ENCODE data around the gene SLC35D3. TPM values are rescaled to one million over a fixed set of nuclear protein-coding genes. Genes with fewer than 3 reads are reported as not detected.
"Not testable (repeated sequence)": the region's sequence is repeated elsewhere in the genome, so short reads cannot be mapped to it uniquely, and the experiment has no call there.

The SLC35D3 gene, protein sequence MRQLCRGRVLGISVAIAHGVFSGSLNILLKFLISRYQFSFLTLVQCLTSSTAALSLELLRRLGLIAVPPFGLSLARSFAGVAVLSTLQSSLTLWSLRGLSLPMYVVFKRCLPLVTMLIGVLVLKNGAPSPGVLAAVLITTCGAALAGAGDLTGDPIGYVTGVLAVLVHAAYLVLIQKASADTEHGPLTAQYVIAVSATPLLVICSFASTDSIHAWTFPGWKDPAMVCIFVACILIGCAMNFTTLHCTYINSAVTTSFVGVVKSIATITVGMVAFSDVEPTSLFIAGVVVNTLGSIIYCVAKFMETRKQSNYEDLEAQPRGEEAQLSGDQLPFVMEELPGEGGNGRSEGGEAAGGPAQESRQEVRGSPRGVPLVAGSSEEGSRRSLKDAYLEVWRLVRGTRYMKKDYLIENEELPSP
- total RNA-seq (2014; rRNA removed; shearing (Covaris generic); ENCODE audit: low replicate concordance) = not detected in 2 replicates

GRCh38 chr6:136921936-136922684 lies at the start of gene SLC35D3:
SLC35D3 (plus strand) TSS chr6:136922301; CDS start chr6:136922429, 128 bp downstream.
- DNase-seq = no peak
- no peaks in the 10 kb centered on the region for H3K36me3 ChIP-seq
- peaks cover 20% of the 10 kb centered on the region for H3K27me3 ChIP-seq
- H3K4me3 ChIP-seq = peak within 1 kb of the TSS; percentile 49
- no peaks in the 10 kb centered on the region for H3K9me3 ChIP-seq

- peaks cover 14% of the 10 kb centered on the region for H3K9me3 ChIP-seq
- H3K27me3 ChIP-seq = no peaks in the 10 kb centered on the region
- no peaks in the 10 kb centered on the region for H3K36me3 ChIP-seq
- DNase-seq = no peak
- H3K4me3 ChIP-seq = no peak overlapping the region
Observed at GRCh38 chr6:136873748-136874147, 48.4 kb upstream of the SLC35D3 start.

- H3K9me3 ChIP-seq = peaks cover 14% of the 10 kb centered on the region
- H3K4me3 ChIP-seq, DNase-seq, H3K27me3 ChIP-seq, H3K36me3 ChIP-seq: not testable (repeated sequence)
Observed at GRCh38 chr6:136876469-136876868, 45.6 kb upstream of the SLC35D3 start.

- Histone ChIP-seq H3K9me3 (no peaks in the 10 kb centered on the region), H3K27me3 (no peaks in the 10 kb centered on the region), H3K36me3 (no peaks in the 10 kb centered on the region), H3K4me3 (no peak overlapping the region)
- DNase-seq = no peak
Observed at GRCh38 chr6:136880748-136881460, 41.2 kb upstream of the SLC35D3 start.

- Histone ChIP-seq H3K9me3 (no peaks in the 10 kb centered on the region), H3K36me3 (no peaks in the 10 kb centered on the region), H3K27me3 (no peaks in the 10 kb centered on the region), H3K4me3 (no peak overlapping the region)
- DNase-seq = no peak
Observed at GRCh38 chr6:136886091-136886490, 36.0 kb upstream of the SLC35D3 start.

- DNase-seq = no peak
- Histone ChIP-seq H3K27me3 (no peaks in the 10 kb centered on the region), H3K9me3 (no peaks in the 10 kb centered on the region), H3K4me3 (no peak overlapping the region), H3K36me3 (no peaks in the 10 kb centered on the region)
Observed at GRCh38 chr6:136887953-136888352, 34.1 kb upstream of the SLC35D3 start.

GRCh38 chr6:136889271-136890193 lies 32.6 kb upstream of the SLC35D3 start:
- Histone ChIP-seq H3K27me3 (no peaks in the 10 kb centered on the region), H3K4me3 (no peak overlapping the region), H3K9me3 (no peaks in the 10 kb centered on the region), H3K36me3 (no peaks in the 10 kb centered on the region)
- DNase-seq = no peak

DNA sequence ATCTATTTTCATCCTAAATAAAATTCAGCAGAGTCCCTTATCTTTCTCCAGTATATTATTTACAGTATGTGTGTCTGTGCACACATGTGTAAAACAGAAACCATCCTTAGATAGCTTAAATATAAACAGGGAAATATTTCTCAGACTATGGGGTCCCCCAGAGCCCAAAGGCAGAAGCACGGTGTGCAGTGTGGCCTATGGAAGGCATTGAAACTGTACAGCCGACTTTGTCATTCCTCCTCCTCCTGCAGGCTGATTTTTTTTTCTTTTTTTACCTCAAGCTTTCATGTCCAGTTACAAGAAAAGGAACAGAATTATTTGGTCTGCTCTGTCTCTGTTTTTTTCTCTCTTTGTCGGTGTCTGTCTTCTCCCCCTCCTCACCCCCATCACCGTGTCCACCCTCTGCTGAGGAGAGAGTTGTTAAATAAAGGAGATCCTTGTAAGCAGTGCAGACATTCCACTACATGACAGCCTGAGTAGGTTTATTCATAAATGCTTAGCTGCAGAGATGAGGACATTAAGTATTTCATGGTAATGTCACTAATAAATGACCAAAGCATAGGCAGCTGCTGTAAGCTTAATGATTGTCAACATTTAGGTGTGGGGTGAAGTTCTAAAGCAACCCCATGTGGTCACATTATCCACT lies 31.8 kb upstream of the SLC35D3 start:
- Histone ChIP-seq H3K4me3 (no peak overlapping the region), H3K36me3 (no peaks in the 10 kb centered on the region), H3K9me3 (no peaks in the 10 kb centered on the region), H3K27me3 (no peaks in the 10 kb centered on the region)
- no peak for DNase-seq

- no peak overlapping the region for H3K4me3 ChIP-seq
- DNase-seq = no peak
- no peaks in the 10 kb centered on the region for H3K9me3 ChIP-seq
- H3K27me3 ChIP-seq = no peaks in the 10 kb centered on the region
- no peaks in the 10 kb centered on the region for H3K36me3 ChIP-seq
Observed at GRCh38 chr6:136890986-136891385, 31.1 kb upstream of the SLC35D3 start.

DNA sequence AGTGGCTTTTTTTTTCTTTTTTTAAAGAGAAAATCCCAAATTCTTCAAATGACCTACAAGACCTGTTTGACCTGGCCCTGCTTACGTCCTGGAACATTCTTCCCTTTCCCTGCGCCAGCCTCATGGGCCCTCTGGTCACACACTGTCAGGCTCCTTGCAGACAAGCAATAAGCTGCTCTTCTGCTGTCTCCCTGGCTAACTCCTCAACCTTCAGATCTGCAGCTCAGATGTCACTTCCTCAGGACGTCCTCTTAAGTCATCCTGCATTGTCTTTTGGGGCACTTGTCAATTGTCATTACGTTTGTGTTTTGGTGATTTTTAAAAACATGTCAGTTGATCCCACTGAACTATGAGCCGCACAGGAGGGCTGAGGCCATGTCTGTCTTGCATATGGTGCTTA lies 28.9 kb upstream of the SLC35D3 start:
- no peak for DNase-seq
- H3K36me3 ChIP-seq = no peaks in the 10 kb centered on the region
- H3K4me3 ChIP-seq = no peak overlapping the region
- no peaks in the 10 kb centered on the region for H3K27me3 ChIP-seq
- no peaks in the 10 kb centered on the region for H3K9me3 ChIP-seq

GRCh38 chr6:136895901-136896300 lies 26.2 kb upstream of the SLC35D3 start:
- DNase-seq = no peak
- no peaks in the 10 kb centered on the region for H3K36me3 ChIP-seq
- H3K27me3 ChIP-seq = no peaks in the 10 kb centered on the region
- no peak overlapping the region for H3K4me3 ChIP-seq
- H3K9me3 ChIP-seq = no peaks in the 10 kb centered on the region

GRCh38 chr6:136897071-136897470 lies 25.0 kb upstream of the SLC35D3 start:
- DNase-seq = no peak
- Histone ChIP-seq H3K9me3 (no peaks in the 10 kb centered on the region), H3K4me3 (no peak overlapping the region), H3K27me3 (no peaks in the 10 kb centered on the region), H3K36me3 (no peaks in the 10 kb centered on the region)

DNA sequence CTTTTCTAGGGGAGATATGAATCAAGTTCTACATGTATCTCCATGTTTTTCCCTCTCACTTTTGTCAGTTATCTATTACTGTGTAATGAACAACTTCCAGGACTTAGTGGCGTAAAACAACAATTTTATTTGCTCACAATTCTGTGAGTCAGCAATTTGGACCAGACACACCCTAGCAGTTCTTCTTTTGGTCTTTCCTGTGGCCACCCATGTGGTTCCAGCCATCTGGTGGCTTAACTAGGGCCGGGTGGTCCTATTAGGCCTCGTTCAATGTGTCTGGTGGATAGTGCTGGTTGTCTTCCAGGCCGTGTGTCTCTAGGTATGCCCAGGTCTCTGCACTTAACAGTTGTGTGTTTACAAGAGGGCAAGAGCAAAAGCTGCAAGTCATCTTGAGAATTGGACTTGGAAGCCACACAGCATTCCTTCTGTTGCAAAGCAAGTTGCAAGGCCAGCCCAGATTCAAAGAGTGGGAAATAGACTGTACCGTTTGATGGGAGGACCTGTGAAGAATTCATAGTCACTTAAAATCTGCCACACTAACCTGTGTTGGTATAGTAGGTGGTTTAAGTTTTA lies 20.8 kb upstream of the SLC35D3 start:
- Histone ChIP-seq H3K4me3 (no peak overlapping the region), H3K27me3 (no peaks in the 10 kb centered on the region)
- no peak for DNase-seq

DNA sequence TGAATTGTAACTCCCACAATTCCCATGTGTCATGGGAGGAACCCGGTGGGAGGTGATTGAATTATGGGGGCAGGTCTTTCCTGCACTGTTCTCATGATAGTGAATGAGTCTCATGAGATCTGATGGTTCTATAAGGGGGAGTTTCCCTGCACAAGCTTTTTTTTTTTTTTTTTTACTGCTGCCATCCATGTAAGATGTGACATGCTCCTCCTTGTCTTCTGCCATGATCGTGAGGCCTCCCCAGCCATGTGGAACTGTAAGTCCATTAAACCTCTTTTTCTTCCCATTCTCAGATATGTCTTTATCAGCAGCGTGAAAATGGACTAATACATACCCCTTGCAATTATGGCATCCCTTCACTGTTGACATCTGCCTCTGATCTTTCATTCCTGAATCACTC lies 17.6 kb upstream of the SLC35D3 start:
- not testable (repeated sequence) for H3K4me3 ChIP-seq, H3K9me3 ChIP-seq, H3K36me3 ChIP-seq, DNase-seq, H3K27me3 ChIP-seq

More for the DNA sequence above, 20.8 kb upstream of the SLC35D3 start:
- no peaks in the 10 kb centered on the region for H3K36me3 ChIP-seq
- H3K9me3 ChIP-seq = no peaks in the 10 kb centered on the region

GRCh38 chr6:136914947-136915346 lies 7.2 kb upstream of the SLC35D3 start:
- Histone ChIP-seq H3K4me3 (no peak overlapping the region), H3K9me3 (no peaks in the 10 kb centered on the region), H3K36me3 (no peaks in the 10 kb centered on the region), H3K27me3 (no peaks in the 10 kb centered on the region; the same call in 1 of the 2 replicates)
- DNase-seq = no peak
